ENCODE measurements around the gene SCAPER. TPM values are rescaled to one million over a fixed set of nuclear protein-coding genes. Genes with fewer than 3 reads are reported as not detected.

Gene SCAPER
- total RNA-seq, 1 experiment from 2014 or later, result 15.3 TPM

GRCh38 chr15:76846782-76847181 lies 58.4 kb downstream of the SCAPER start:
- no peak overlapping the region for H3K4me3 ChIP-seq (ENCODE audit: low read depth in 2 of 2, low read length in 2 of 2)
- H3K4me1 ChIP-seq (ENCODE audit: control insufficient read depth, insufficient read depth, low read length), result no peaks in the 10 kb centered on the region
- no peaks in the 10 kb centered on the region for H3K36me3 ChIP-seq (ENCODE audit: control insufficient read depth, insufficient read depth, low read length)
- in situ Hi-C loops (cut with HindIII; ENCODE audit: low pct_unique_long_range_greater_than_20kb, low sequenced_read_pairs), result no loop called here
- no peaks in the 10 kb centered on the region for H3K27me3 ChIP-seq (ENCODE audit: control insufficient read depth, insufficient read depth, low read length)
- ChIA-PET POLR2A (interaction anchor here (0.7 kb wide), 1 partner anchor 57 kb away, joined by 3 read pairs; no protein-coding TSS in a partner anchor), CTCF (no interaction called here)
- intact Hi-C loops (cut with micrococcal nuclease; ENCODE audit: unreplicated experiment), result no loop called here
- H3K27ac ChIP-seq (ENCODE audit: low read length), result no peak overlapping the region
- H3K9me3 ChIP-seq (ENCODE audit: control insufficient read depth, insufficient read depth, low read depth, low read length), result no peaks in the 10 kb centered on the region
- no peak for TF ChIP-seq CTCF (IDR thresholded peaks at IDR 0.05)
- no TSS peak for BruUV-seq (replicated peaks)
- no peak for ATAC-seq
- no peak for DNase-seq (ENCODE audit: low read depth, low spot score)

DNA sequence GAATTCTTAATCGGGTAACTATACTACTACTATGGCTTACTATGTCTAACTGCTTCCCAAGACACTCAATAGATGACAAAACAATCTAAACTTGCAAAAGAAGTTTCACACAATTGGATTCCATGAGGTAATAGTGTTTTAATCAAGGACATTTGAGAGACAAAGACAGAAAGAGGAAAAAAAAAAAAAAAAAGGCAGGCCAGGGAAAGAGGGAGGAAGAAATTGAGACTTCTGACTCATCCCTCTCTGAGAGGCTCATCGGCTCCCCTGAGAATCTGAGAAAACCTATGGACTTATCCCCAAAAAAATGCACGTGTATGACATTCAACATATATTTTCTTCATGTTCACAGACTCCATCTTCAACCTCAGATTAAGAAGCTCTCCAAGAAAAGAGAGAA lies 61.0 kb downstream of the SCAPER start:
- POLR2A ChIA-PET, result no interaction called here
- ATAC-seq (no peak), DNase-seq (ENCODE audit: low read depth, low spot score) (no peak)
- no peak for TF ChIP-seq REST (IDR thresholded peaks at IDR 0.05; ENCODE audit: insufficient read depth in 1 of 2, low read depth in 2 of 2, low read length in 1 of 2)
- TF ChIP-seq CTCF (IDR thresholded peaks at IDR 0.05), result no peak
- no peak for TF ChIP-seq POLR2AphosphoS5 (IDR thresholded peaks at IDR 0.05; ENCODE audit: low read depth, low read length)
- TF ChIP-seq SIN3A (IDR thresholded peaks at IDR 0.05; ENCODE audit: borderline replicate concordance, insufficient read depth, low read depth, low read length), result no peak
- TF ChIP-seq TCF7L2 (IDR thresholded peaks at IDR 0.05; ENCODE audit: low read depth, low read length), result no peak
- intact Hi-C loops (cut with micrococcal nuclease; ENCODE audit: unreplicated experiment) (no loop called here), in situ Hi-C loops (cut with HindIII; ENCODE audit: low pct_unique_long_range_greater_than_20kb, low sequenced_read_pairs) (no loop called here)
- Histone ChIP-seq H3K27ac (ENCODE audit: low read length) (no peak overlapping the region), H3K4me3 (ENCODE audit: low read depth in 2 of 2, low read length in 2 of 2) (no peak overlapping the region), H3K36me3 (ENCODE audit: control insufficient read depth, insufficient read depth, low read length) (no peaks in the 10 kb centered on the region), H3K27me3 (ENCODE audit: control insufficient read depth, insufficient read depth, low read length) (no peaks in the 10 kb centered on the region), H3K9me3 (ENCODE audit: control insufficient read depth, insufficient read depth, low read depth, low read length) (no peaks in the 10 kb centered on the region), H3K4me1 (ENCODE audit: control insufficient read depth, insufficient read depth, low read length) (no peaks in the 10 kb centered on the region)
- CTCF ChIA-PET, result no interaction called here
- BruUV-seq (replicated peaks), result no TSS peak

DNA sequence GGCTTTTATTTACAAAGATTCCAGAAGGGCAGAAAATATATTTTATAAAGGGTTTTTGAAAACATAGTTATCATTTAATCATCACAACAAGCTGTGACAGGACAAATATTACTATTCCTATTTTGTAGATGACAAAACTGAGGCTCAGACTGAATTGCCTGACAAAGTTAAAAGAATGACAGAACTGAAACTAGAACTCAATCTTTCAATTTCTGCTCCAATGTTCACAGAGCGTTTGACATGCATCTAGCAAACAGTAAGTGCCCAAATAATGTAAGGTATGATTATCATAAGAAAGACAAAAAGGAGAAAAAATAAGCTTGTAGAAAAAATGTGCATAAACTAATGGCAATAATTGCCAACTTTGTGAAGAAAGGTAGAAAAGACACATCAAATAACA lies 61.9 kb downstream of the SCAPER start:
- H3K27ac ChIP-seq (ENCODE audit: low read length), result no peak overlapping the region
- H3K9me3 ChIP-seq (ENCODE audit: control insufficient read depth, insufficient read depth, low read depth, low read length), result no peaks in the 10 kb centered on the region
- no peak for TF ChIP-seq SIN3A (IDR thresholded peaks at IDR 0.05; ENCODE audit: borderline replicate concordance, insufficient read depth, low read depth, low read length)
- TF ChIP-seq TCF7L2 (IDR thresholded peaks at IDR 0.05; ENCODE audit: low read depth, low read length), result no peak
- no peak for TF ChIP-seq POLR2AphosphoS5 (IDR thresholded peaks at IDR 0.05; ENCODE audit: low read depth, low read length)
- TF ChIP-seq CTCF (IDR thresholded peaks at IDR 0.05), result no peak
- no peak for TF ChIP-seq REST (IDR thresholded peaks at IDR 0.05; ENCODE audit: insufficient read depth in 1 of 2, low read depth in 2 of 2, low read length in 1 of 2)
- no TSS peak for BruUV-seq (replicated peaks)
- ChIA-PET POLR2A (no interaction called here), CTCF (no interaction called here)
- intact Hi-C loops (cut with micrococcal nuclease; ENCODE audit: unreplicated experiment) (no loop called here), in situ Hi-C loops (cut with HindIII; ENCODE audit: low pct_unique_long_range_greater_than_20kb, low sequenced_read_pairs) (no loop called here)
- H3K36me3 ChIP-seq (ENCODE audit: control insufficient read depth, insufficient read depth, low read length), result no peaks in the 10 kb centered on the region
- DNase-seq (ENCODE audit: low read depth, low spot score) (no peak), ATAC-seq (no peak)
- H3K4me3 ChIP-seq (ENCODE audit: low read depth in 2 of 2, low read length in 2 of 2), result no peak overlapping the region
- H3K4me1 ChIP-seq (ENCODE audit: control insufficient read depth, insufficient read depth, low read length), result no peaks in the 10 kb centered on the region
- H3K27me3 ChIP-seq (ENCODE audit: control insufficient read depth, insufficient read depth, low read length), result no peaks in the 10 kb centered on the region
